HG02885 (cell line): Measurements from ENCODE around the gene PRDM15.
A peak's percentile ranks its signal among the peaks of the same experiment; 100 is the strongest.

ENCODE experiments used
- ATAC-seq: cut with Tn5 transposase; IDR thresholded peaks from one replicate; pipeline ENCODE4 v1.9.1; 2021; ENCODE audit warnings: mild to moderate bottlenecking; ENCODE audit not compliant: unreplicated experiment, poor library complexity

The PRDM15 gene

GRCh38 chr21:41865002-41865777, 14.0 kb downstream of the PRDM15 start:
- ATAC-seq: peak; percentile 53

GRCh38 chr21:41864311-41865001, 14.7 kb downstream of the PRDM15 start:
- no peak for ATAC-seq

- no peak for ATAC-seq
Measured at GRCh38 chr21:41863439-41863740, 15.8 kb downstream of the PRDM15 start.

- ATAC-seq: no peak
Measured at GRCh38 chr21:41861987-41862386, 17.2 kb downstream of the PRDM15 start.

- no peak for ATAC-seq
Measured at GRCh38 chr21:41861255-41861654, 17.9 kb downstream of the PRDM15 start.

GRCh38 chr21:41859297-41859980, 19.7 kb downstream of the PRDM15 start:
- no peak for ATAC-seq

- no peak for ATAC-seq
Measured at GRCh38 chr21:41858466-41859296, 20.5 kb downstream of the PRDM15 start.

- no peak for ATAC-seq
Measured at GRCh38 chr21:41857771-41858300, 21.3 kb downstream of the PRDM15 start.

- ATAC-seq: no peak
Measured at GRCh38 chr21:41856572-41856971, 22.6 kb downstream of the PRDM15 start.

- no peak for ATAC-seq
Measured at GRCh38 chr21:41854426-41854995, 24.6 kb downstream of the PRDM15 start.

- no peak for ATAC-seq
Measured at GRCh38 chr21:41852929-41853320, 26.2 kb downstream of the PRDM15 start.

- ATAC-seq: no peak
Measured at GRCh38 chr21:41852151-41852928, 26.8 kb downstream of the PRDM15 start.

- no peak for ATAC-seq
Measured at GRCh38 chr21:41851090-41851790, 27.9 kb downstream of the PRDM15 start.

- ATAC-seq: no peak
Measured at GRCh38 chr21:41850085-41850484, 29.1 kb downstream of the PRDM15 start.

- no peak for ATAC-seq
Measured at GRCh38 chr21:41848958-41849580, 30.1 kb downstream of the PRDM15 start.

GRCh38 chr21:41848533-41848932, 30.6 kb downstream of the PRDM15 start:
- no peak for ATAC-seq

- no peak for ATAC-seq
Measured at GRCh38 chr21:41847066-41847804, 31.9 kb downstream of the PRDM15 start.

GRCh38 chr21:41846536-41846935, 32.6 kb downstream of the PRDM15 start:
- ATAC-seq: no peak
